HAP-1 (cell line): ENCODE measurements around the gene SH3D19.

Experiments used
- DNase-seq, 2 experiments: peaks; one replicate each; pipeline ENCODE4 v3.0.0-alpha.2; 2016 to 2020; ENCODE audit warnings: low spot score in 2 of 2
- H3K27me3 ChIP-seq: fragments of 250-450 bp; sonication (Bioruptor Pico); 2 replicates; pipeline ENCODE4 v1.5.1; 2020; ENCODE audit warnings: low read depth, mild to moderate bottlenecking, moderate library complexity
- H3K36me3 ChIP-seq: fragments of 250-450 bp; sonication (Bioruptor Pico); replicated peaks from 2 replicates; pipeline ENCODE4 v1.5.1; 2020; ENCODE audit warnings: mild to moderate bottlenecking
- H3K4me1 ChIP-seq: fragments of 250-450 bp; sonication (Bioruptor Pico); 2 replicates; pipeline ENCODE4 v1.5.1; 2020; ENCODE audit warnings: mild to moderate bottlenecking
- H3K4me3 ChIP-seq: fragments of 250-450 bp; sonication (Bioruptor Pico); 2 replicates; pipeline ENCODE4 v1.5.1; 2020; ENCODE audit warnings: mild to moderate bottlenecking, moderate library complexity
- H3K9me3 ChIP-seq: fragments of 250-450 bp; sonication (Bioruptor Pico); 2 replicates; pipeline ENCODE4 v1.5.1; 2020; ENCODE audit warnings: mild to moderate bottlenecking, moderate library complexity
- in situ Hi-C: fragments of 300-500 bp; cut with MboI; formaldehyde crosslinking; loops from 3 replicates; pipeline ENCODE4 v1.14.3; 2020; ENCODE audit warnings: low sequenced_read_pairs, inconsistent platforms, mixed read lengths

Gene SH3D19, protein sequence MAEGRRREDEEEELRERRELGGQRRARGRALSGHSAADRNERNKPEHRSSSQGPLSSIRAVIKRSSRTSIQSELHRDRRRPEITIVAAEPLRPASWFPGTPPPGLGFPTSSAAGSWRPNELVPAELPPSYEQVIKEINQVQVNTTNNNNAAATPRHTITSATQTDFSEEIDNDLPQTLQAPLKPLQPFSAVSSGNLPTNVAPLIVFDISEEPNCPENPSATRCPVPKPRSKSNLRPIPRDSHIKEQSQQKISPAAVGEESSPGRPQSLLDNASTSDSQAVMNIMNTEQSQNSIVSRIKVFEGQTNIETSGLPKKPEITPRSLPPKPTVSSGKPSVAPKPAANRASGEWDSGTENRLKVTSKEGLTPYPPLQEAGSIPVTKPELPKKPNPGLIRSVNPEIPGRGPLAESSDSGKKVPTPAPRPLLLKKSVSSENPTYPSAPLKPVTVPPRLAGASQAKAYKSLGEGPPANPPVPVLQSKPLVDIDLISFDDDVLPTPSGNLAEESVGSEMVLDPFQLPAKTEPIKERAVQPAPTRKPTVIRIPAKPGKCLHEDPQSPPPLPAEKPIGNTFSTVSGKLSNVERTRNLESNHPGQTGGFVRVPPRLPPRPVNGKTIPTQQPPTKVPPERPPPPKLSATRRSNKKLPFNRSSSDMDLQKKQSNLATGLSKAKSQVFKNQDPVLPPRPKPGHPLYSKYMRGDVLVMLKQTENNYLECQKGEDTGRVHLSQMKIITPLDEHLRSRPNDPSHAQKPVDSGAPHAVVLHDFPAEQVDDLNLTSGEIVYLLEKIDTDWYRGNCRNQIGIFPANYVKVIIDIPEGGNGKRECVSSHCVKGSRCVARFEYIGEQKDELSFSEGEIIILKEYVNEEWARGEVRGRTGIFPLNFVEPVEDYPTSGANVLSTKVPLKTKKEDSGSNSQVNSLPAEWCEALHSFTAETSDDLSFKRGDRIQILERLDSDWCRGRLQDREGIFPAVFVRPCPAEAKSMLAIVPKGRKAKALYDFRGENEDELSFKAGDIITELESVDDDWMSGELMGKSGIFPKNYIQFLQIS

DNA sequence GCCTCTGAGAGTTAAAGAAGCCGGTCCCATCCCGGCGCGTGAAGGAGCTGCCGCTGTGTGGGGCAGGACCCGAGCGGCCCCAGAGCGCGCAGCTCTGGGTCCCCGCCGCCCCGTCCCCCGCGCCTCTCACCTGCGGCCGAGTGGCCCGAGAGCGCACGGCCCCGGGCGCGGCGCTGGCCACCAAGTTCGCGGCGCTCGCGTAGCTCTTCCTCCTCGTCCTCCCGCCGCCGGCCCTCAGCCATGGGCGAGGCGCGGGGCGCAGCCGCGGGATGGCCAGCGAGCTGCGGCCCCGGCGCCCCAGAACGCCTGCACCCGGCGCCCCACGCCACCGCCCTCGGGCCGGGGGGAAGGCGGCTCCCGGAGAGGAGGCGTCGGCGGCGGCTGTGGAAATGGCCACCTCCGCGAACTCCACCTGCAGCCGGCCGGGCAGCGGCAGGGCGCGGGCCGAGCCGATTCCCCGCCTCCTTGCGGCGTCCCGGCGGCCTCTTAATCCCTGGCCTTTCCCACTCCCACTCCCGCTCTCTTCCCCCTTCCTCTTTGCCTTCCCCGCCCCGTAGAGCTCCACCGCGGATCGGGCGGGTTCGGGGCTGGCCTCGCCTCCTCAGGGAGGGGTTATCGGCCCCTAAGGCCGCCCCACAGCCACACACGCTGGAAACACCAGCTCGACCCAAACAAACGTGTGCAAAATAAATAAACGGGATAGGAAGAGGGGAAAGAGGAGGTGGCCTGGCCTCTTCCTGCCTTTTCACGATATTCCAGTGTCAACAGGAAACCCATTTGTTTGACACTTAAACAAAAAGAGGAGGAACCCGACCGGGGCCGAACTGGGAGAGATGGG lies at the start of gene SH3D19:
Gene SH3D19, minus strand, starts transcription at position 495 of the 838 bp plus-strand sequence. Its CDS starts 253 bp downstream, at position 242.
- DNase-seq, result peak; percentile 82 to 88
- peak within 1 kb of the TSS; percentile 44 for H3K4me3 ChIP-seq
- no peaks in the 10 kb centered on the region for H3K9me3 ChIP-seq

DNA sequence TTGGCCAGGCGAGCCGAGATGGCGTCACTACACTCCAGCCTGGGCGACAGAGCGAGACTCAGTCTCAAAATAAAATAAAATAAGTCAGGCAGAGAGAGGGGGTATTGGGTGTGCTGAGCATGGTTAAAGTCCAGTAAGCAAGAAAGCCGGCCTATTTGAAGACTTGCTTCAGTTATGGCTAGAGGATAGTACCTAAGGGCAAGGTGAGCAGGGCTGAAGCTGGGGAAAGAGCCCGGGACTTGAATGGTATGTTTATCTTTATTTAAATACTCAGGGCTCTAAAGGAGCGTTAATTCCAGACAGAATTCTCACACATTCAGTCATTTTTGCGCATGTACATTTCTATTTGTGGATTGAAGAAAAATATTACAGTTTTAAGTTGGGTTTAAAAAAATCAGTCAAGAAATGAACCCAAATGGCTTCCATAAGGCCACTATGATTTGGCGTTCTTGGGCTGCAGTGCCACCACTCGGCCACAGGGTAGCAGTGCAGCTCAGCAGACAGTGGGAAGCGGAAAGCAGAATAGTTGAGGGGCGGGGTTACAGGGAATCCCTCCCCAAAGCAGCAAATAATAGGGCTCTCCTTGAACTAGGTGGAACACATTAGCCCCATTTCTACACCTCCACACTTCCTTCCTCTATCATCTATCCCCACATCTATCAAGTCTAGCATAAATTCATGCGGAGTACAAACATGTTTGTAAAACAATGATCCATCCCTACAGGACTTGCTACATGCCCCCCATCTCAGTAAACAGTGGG lies 37.2 kb upstream of the SH3D19 start:
- Histone ChIP-seq H3K27me3 (no peaks in the 10 kb centered on the region), H3K9me3 (no peaks in the 10 kb centered on the region), H3K36me3 (no peaks in the 10 kb centered on the region), H3K4me1 (no peaks in the 10 kb centered on the region), H3K4me3 (no peak overlapping the region)
- peak; percentile 84 to 92 for DNase-seq
- in situ Hi-C loops, result loop anchor here (25.0 kb wide), 1 partner anchor 250 kb away; no protein-coding TSS in a partner anchor

More for the DNA sequence above, at the start of gene SH3D19:
- Histone ChIP-seq H3K4me1 (peaks cover 24% of the 10 kb centered on the region), H3K36me3 (no peaks in the 10 kb centered on the region), H3K27me3 (no peaks in the 10 kb centered on the region)
- in situ Hi-C loops, result no loop called here

DNA sequence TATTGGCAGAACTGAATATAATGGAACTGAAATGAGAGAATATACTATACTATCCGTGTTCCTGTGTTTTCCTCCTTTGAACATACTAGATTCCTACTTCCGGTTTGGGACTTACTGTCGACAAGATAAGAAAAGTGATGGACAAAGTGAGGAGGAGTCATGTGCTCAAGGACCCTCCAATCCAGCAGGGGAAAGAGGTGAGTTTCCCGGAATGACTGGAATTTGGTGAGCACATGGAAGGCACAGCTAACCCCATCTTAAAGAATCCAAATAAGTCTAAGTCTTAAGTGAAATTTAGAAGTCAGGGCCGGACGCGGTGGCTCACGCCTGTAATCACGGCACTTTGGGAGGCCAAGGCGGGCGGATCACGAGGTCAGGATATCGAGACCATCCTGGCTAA lies 36.6 kb upstream of the SH3D19 start:
- H3K4me3 ChIP-seq, result no peak overlapping the region
- DNase-seq, result no peak
- in situ Hi-C loops, result loop anchor here (25.0 kb wide), 1 partner anchor 250 kb away; no protein-coding TSS in a partner anchor
- no peaks in the 10 kb centered on the region for H3K4me1 ChIP-seq
- H3K9me3 ChIP-seq, result no peaks in the 10 kb centered on the region
- no peaks in the 10 kb centered on the region for H3K36me3 ChIP-seq
- no peaks in the 10 kb centered on the region for H3K27me3 ChIP-seq

DNA sequence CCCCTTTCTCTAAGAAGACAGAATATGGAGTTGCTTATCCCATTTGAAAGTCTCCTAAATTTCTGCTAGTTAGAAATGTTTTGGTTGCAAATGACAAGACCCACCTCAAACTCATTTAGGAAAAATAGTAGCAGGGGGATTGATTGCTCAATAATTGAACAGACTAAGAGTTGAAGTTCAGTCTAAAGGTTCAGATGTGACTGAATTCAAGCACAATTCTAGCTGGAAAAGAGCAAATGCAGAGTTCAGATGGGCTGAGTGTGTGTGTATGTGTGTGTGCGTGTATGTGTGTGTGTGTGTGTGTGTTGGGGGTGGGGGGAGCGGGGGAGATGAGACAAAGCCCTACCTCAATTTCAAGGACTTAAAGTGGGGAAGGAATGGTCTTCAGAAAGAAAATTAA lies 35.7 kb upstream of the SH3D19 start:
- no peaks in the 10 kb centered on the region for H3K27me3 ChIP-seq
- H3K9me3 ChIP-seq, result no peaks in the 10 kb centered on the region
- no peaks in the 10 kb centered on the region for H3K4me1 ChIP-seq
- in situ Hi-C loops, result loop anchor here (25.0 kb wide), 1 partner anchor 251 kb away; no protein-coding TSS in a partner anchor
- H3K4me3 ChIP-seq, result no peak overlapping the region
- H3K36me3 ChIP-seq, result no peaks in the 10 kb centered on the region
- no peak for DNase-seq

DNA sequence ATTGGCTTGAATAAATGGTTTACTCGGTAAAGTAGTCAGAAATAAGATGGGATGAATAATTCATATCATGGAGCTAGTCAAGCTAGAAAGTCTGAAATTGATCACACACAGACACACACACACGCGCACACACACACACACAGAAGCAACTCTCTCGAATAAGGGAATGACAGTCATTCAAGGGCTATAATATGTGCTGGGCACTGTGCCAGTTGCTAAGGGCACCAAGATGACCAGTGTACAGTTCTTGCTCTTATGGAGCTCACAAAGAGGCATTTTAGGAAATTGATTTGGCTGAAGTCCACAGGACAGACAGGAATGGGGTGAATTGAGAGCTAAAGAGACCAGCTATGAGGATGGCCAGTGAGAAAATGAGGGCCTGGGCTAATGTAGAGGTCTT lies 34.2 kb upstream of the SH3D19 start:
- Histone ChIP-seq H3K27me3 (no peaks in the 10 kb centered on the region), H3K4me1 (no peaks in the 10 kb centered on the region), H3K9me3 (no peaks in the 10 kb centered on the region), H3K4me3 (no peak overlapping the region), H3K36me3 (no peaks in the 10 kb centered on the region)
- no peak for DNase-seq
- in situ Hi-C loops, result loop anchor here (25.0 kb wide), 1 partner anchor 253 kb away; no protein-coding TSS in a partner anchor

DNA sequence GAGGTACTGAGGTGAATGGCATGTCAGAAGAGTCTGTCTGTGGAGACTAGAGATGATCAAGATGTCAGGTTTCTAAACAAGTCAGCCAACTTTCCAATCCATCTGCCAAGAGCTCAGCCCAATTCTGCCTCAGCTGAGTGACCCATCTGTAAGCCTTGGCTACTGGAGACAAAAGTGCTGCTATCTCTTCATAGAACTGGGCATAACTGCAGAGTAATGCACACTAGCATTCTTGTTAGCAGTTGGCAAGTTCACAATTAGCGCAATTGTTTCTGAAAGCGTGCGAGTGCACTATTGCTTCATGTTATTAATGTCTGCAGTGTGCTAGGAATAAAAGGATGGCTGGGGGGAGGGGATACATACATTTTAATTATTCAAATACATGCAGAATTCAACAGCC lies 32.9 kb upstream of the SH3D19 start:
- in situ Hi-C loops, result loop anchor here (25.0 kb wide), 1 partner anchor 254 kb away; no protein-coding TSS in a partner anchor
- no peaks in the 10 kb centered on the region for H3K9me3 ChIP-seq
- H3K4me1 ChIP-seq, result no peaks in the 10 kb centered on the region
- no peaks in the 10 kb centered on the region for H3K36me3 ChIP-seq
- no peak overlapping the region for H3K4me3 ChIP-seq
- H3K27me3 ChIP-seq, result no peaks in the 10 kb centered on the region
- no peak for DNase-seq

DNA sequence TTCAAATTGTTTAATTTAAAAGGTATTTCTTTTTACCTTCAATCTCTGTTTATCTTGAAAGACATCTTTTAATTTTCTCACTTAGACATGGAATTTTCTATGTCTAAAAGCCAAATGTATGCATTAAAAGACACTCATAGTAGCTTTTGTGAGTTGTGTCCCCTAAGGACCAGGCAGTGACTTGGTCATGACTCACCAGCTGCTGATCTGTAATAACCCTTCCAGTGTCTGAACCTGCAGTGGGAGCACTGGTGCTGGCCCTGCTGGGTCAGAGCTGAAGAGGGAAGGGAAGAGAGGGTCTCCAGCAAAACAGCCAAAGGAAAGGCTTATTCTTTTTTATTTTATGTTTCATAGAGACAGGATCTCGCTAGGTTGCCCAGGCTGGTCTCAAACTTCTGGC lies 31.1 kb upstream of the SH3D19 start:
- no peak for DNase-seq
- H3K36me3 ChIP-seq, result no peaks in the 10 kb centered on the region
- no peaks in the 10 kb centered on the region for H3K27me3 ChIP-seq
- no peak overlapping the region for H3K4me3 ChIP-seq
- no peaks in the 10 kb centered on the region for H3K4me1 ChIP-seq
- H3K9me3 ChIP-seq, result no peaks in the 10 kb centered on the region
- in situ Hi-C loops, result loop anchor here (25.0 kb wide), 1 partner anchor 256 kb away; no protein-coding TSS in a partner anchor

DNA sequence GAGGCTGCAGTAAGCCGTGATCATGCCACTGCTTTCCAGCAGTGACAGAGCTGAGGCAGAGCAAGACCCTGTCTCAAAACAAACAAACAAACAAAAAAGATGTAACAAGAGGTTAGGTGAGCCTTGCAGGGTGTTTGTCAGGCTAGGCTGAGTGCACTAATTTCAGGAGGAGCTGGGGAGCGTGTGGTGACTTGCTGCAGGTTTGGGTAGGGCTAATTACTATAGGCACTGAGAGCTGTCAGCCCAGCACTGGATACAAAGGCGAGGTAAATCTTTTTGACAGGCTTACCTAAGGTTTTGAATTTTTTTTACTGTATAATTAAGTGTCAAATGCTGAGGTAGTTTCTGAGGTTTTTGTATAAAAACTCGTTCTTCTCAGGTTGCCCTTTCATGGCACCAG lies 29.8 kb upstream of the SH3D19 start:
- no peaks in the 10 kb centered on the region for H3K36me3 ChIP-seq
- H3K4me1 ChIP-seq, result no peaks in the 10 kb centered on the region
- no peak overlapping the region for H3K4me3 ChIP-seq
- DNase-seq, result no peak
- H3K27me3 ChIP-seq, result no peaks in the 10 kb centered on the region
- no peaks in the 10 kb centered on the region for H3K9me3 ChIP-seq
- in situ Hi-C loops, result loop anchor here (25.0 kb wide), 1 partner anchor 257 kb away; no protein-coding TSS in a partner anchor

DNA sequence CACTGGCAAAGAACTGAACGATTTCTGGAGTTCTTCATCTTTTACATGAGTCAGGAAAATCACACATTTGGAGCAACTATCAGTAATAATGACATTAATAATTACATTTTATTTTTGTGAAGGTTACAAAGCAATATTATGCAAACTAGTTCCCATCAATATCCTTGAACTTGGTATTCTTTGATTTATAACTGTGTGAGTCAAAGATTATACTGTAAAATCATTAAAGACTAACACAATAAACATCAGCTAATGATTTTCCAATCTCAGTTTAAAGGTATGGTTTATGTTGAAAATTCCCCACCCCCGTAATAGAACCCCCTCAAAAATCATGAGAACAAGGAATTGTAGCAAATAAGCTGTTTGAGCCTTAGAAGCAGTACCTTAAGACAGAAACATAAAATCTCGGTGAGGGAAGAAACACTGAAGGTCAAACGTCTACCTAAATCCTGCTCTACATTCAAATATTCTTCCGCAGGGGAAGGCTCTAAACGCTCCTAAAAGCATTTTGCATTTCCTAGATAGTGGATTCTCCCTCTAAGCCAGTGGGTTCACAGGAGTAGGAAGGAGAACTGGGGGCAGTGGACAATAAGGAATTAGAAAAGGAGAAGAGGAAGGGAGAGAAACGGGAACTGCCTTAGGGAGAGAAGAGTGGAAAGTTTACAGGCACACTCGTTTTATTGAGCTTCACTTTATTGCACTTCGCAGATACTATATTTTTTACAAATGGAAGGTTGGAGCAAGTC lies 22.3 kb upstream of the SH3D19 start:
- no peaks in the 10 kb centered on the region for H3K4me1 ChIP-seq

DNA sequence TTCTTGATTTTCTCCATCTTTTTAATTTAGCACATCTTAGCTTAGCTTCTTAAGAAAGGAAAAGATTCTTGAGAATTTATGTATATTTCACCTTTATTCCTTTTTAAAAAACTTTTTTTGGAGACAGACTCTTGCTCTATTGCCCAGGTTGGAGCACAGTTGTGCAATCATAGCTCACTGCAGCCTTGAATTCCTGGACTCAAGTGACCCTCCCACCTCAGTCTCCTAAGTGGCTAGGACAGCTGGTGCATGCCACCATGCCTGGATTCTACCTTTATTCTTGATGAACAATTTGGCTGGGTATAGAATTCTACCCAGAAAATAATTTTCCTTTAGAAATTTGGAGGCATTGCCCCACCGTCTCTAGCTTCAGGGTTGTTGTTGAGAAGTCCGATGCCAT lies 19.5 kb upstream of the SH3D19 start:
- H3K4me3 ChIP-seq, result no peak overlapping the region
- no peak for DNase-seq
- no peaks in the 10 kb centered on the region for H3K27me3 ChIP-seq
- no peaks in the 10 kb centered on the region for H3K9me3 ChIP-seq
- in situ Hi-C loops, result no loop called here
- H3K36me3 ChIP-seq, result no peaks in the 10 kb centered on the region
- no peaks in the 10 kb centered on the region for H3K4me1 ChIP-seq

More for the DNA sequence above, 22.3 kb upstream of the SH3D19 start:
- Histone ChIP-seq H3K36me3 (no peaks in the 10 kb centered on the region), H3K9me3 (no peaks in the 10 kb centered on the region), H3K27me3 (no peaks in the 10 kb centered on the region), H3K4me3 (no peak overlapping the region)
- in situ Hi-C loops, result no loop called here
- DNase-seq, result no peak

DNA sequence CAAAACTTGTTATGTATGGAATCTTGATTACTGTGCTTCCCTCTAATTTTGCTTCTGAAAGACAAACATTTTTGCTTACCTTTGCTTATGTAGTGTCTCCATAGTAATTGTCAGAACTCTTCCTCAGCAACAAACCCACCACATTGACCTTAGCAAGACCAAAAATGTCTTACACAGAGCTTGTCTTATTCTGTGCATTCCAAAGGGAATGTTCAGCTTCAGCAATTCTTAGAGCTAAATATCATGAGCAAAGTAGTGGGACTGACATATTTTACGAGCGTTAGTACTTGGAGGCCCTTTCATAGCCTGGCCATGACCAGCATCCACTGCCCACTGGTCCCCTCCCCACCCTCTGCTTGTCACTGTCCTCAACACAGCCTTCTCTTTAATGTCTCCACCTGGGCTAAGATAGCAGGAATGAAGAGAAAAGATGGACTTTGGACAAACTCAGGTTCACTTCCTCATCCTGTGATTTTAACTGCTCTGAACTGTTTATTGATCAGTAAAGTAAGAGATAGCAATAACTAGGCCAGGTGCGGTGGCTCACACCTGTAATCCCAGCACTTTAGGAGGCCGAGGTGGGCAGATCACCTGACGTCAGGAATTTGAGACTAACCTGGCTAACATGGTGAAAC lies 15.5 kb upstream of the SH3D19 start:
- in situ Hi-C loops, result no loop called here
- Histone ChIP-seq H3K27me3 (no peaks in the 10 kb centered on the region), H3K36me3 (no peaks in the 10 kb centered on the region), H3K4me1 (no peaks in the 10 kb centered on the region), H3K9me3 (no peaks in the 10 kb centered on the region), H3K4me3 (no peak overlapping the region)
- no peak for DNase-seq
